NCI-H345 treated with DMSO at 0.1 percent for 48 hours (cell line): ENCODE results near the gene ZNF518B.

ENCODE experiments used
- DNase-seq: peaks from one replicate; lab custom pipeline; 2025; ENCODE audit not compliant: unreplicated experiment; lab: John Stamatoyannopoulos, UW

Gene ZNF518B

GRCh38 chr4:10457255-10457801 is at the start of gene ZNF518B:
TSS of gene ZNF518B (minus strand) at chr4:10457426. CDS start at chr4:10446328, 11,098 bp downstream.
- peak; percentile 34 for DNase-seq

DNA sequence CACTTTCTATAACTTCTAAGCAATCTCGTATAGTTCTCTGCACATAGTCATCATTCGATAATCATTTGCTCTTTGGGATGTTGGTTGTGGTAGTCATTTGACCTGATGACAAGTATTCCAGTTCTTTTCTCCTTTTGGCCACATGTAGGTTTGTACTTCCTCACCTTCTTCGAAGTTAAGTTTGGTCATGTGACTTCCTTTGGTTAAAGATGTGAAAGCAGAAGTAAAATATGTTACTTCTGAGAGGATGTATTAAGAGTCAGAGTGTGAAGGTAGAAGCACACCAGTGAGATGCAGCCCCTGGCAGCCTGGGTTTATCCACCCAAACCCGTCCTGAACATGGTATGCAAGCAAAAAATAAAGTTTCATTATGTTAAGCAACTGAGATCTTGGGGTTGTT is 48.9 kb upstream of the ZNF518B start:
- DNase-seq = no peak

DNA sequence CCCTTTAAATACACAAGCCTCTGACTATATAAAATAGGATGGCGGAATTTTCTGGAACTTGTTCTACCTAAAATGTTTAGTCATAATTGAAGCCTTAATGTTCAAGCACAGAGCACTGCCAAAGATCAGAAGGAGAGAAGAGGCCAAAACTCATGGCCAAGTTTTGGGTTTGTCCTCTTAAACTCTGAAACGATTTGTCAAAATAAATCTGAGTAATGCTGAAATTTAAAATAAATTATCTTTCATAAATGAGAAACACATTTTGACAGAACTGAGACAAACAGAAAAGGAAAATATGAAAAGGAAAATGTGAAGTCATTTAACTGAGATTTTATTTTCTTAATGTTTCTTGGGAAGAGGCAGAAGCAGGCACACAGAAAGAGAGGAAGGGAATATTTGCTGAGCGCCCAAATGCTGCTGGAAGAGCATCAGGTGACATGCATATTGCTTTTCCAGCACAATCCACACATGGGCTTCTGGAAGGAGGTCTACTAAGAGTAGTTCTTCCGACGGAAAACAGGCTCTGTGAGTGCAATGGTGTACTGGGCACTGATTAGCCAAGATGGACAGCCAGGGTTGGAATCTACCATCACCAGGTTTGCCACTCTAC is 47.4 kb upstream of the ZNF518B start:
- no peak for DNase-seq

GRCh38 chr4:10502717-10503116 is 45.5 kb upstream of the ZNF518B start:
- DNase-seq = no peak

- DNase-seq = no peak
Observed at GRCh38 chr4:10500776-10501175, 43.5 kb upstream of the ZNF518B start.

DNA sequence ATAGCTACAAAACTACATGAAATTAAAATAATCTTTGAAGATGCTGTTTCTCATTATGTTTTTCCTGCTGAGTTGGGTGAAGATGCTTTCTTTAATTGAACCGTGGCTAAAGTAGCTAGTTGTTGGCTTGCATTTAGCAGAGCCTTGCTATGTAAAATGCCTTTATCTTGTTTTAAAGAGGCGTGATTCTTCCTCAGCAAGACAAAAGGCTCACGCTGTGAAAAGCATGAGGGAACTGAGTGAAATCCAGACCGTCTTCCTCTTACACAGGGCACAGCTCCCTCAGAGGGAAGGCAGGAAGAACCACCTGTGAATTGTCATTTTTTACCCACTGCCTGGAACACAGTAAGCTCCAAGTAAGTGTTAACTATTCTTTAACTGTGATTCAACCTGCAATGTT is 39.0 kb upstream of the ZNF518B start:
- no peak for DNase-seq

GRCh38 chr4:10495651-10496050 is 38.4 kb upstream of the ZNF518B start:
- no peak for DNase-seq

DNA sequence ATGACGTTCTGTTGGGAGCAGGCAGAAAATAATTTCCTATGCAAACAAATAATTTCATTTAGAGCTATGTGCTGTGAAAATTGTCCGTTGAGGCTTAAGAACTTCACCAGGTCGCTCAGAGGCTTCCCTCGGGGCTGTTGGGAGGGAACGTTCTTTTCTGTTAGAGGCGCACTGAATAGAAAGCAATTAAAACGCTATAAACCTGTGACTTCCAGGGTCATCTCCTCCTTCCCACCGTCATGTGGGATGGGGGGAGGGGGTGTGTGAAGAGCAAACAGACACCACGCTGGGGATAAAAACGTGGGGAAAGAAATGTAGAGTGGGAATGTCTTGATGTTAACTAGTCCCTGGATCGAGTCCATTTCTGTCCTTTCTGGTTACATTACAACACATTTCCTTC is 35.2 kb upstream of the ZNF518B start:
- no peak for DNase-seq

- DNase-seq = no peak
Observed at GRCh38 chr4:10491401-10491800, 34.2 kb upstream of the ZNF518B start.

GRCh38 chr4:10490996-10491395 is 33.8 kb upstream of the ZNF518B start:
- no peak for DNase-seq

DNA sequence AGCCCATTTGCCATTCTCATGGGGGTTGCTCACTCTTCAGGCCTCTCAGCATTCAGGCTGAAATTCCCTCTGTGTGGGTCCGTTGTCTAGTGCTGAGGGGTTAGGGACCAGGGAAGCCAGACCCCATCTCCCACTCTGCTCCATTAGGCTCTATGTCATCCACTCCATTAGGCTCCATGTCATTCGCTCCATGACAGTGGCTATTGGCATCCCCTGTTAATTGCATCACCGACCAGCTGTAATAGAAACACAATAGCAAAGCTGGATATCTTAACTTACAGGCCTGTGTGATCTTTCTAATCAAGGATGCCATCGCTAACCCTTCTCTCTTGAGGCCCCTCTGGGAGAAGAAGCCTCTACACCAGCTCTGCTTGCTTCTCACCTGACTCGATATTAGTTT is 25.7 kb upstream of the ZNF518B start:
- DNase-seq = no peak

- DNase-seq = no peak
Observed at GRCh38 chr4:10480616-10481015, 23.4 kb upstream of the ZNF518B start.

GRCh38 chr4:10478621-10479020 is 21.4 kb upstream of the ZNF518B start:
- no peak for DNase-seq

DNA sequence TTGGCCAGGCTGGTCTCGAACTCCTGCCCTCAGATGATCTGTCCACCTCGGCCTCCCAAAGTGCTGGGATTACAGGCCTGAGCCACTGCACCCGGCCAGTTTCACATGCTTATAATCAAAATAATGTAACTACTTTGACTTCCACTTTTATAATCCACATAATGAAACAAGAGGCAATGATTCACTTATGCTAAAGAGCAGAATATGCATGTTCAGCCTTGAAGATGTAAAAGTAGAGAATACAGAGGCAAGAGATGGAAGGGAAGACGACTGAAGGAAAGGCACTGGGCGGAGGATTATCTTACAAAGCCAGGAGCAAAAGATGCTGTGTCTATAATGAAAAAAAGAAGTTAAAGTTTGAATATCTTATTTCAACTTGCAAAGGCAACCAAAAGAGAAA is 13.3 kb upstream of the ZNF518B start:
- DNase-seq = no peak

GRCh38 chr4:10466161-10466560 is 8.9 kb upstream of the ZNF518B start:
- DNase-seq = no peak

DNA sequence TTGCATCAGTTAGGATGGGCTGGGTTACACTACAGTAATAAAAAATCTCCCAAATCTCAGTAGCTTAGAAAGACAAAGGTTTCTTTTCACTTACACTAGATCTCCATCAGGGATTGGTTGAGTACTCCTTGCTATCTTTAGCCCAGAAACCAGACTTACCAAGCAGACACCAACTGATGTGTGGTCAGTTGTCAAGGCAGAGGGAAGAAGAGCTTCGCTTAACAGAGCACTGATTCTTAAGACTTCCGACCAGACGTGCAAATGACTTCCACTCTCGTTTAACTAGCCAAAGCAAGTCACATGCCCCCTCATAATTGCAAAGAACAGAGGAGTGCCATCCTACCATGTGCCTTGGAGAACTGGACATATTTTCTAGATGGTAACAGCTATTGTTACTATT is 5.7 kb upstream of the ZNF518B start:
- no peak for DNase-seq

DNA sequence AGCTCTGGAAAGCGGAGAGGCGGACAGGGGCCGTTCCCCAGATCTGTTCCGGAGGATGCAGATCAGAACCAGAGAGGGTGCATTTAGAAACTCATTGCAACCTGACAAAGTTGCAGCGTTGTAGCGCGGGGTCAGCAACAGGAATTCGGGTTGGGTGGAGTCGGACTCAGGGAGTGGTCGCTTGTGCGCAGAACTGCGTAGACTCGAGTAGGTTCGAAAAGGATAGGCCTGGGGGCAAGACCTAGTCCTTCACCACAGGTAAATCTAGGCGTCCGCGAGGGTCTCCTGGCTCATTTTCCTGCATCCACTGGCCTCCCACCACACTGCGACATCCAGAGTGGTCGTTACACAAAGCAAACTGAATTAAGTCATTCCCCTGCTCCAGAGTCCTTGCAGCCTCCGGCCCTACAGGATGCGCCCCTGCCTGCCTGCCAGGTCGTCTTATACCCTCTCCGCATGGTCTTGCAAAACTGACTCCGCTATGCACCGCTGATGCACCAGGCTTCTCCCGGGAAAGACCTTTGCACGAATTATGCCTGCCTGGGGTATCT is 4.7 kb upstream of the ZNF518B start:
- no peak for DNase-seq

- DNase-seq = no peak
Observed at GRCh38 chr4:10461091-10461849, 4.0 kb upstream of the ZNF518B start.

DNA sequence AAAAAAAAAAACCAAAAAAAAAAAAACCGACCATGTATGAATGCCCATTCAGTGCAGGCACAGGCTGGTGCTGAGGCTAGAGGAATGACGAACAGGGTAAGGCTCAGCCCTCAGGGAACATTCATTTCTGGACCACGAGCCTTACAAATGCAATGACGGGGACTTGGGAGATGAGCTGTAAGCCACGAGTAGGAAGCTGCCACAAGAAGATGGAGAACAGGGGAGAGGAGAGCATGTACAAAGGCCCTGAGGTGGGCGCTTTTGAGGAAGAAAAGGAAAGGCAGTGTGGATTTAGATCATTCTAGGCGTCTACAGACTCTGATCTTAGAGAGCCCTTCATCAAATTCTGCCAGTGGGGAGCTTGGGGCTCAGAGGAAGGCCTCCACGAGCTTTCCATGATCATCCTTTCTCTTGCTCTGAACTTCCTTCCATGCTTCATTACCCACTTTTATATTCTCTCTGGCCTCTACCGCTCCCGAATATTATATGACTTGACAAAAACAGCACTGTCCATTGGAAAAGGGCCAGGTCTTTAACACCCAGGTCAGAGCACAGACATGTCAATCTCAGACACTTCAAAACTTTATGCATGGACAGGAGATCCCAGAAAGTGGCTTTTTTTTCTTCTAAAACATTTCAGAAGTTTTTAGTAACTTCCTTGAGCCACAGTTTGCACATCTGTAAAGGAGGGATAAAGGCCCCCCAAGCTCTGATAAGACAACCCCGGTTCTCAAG is 3.3 kb upstream of the ZNF518B start:
- no peak for DNase-seq

GRCh38 chr4:10459305-10459704 is 2.1 kb upstream of the ZNF518B start:
- no peak for DNase-seq

- DNase-seq = no peak
Observed at GRCh38 chr4:10458177-10458576, 951 bp upstream of the ZNF518B start.
